ENCODE measurements around the gene IFT27. TPM values are rescaled to one million over a fixed set of nuclear protein-coding genes. Genes with fewer than 3 reads are reported as not detected.

IFT27 gene
- total and polyA plus RNA-seq, 4 experiments from 2014 or later = 9.8 to 42.6 (median 24.7) TPM

GRCh38 chr22:36743591-36744412, 32.1 kb downstream of the IFT27 start:
- Histone ChIP-seq H3K4me3 (ENCODE audit: low read length in 2 of 2) (no peak overlapping the region), H3K27me3 (ENCODE audit: insufficient read depth, low read length) (no peaks in the 10 kb centered on the region), H3K4me1 (ENCODE audit: insufficient read depth, low read length) (no peaks in the 10 kb centered on the region), H3K36me3 (ENCODE audit: insufficient read depth, low read length) (no peaks in the 10 kb centered on the region), H3K27ac (ENCODE audit: low read depth, low read length) (no peak overlapping the region), H3K9me3 (ENCODE audit: control insufficient read depth in 1 of 2, low read length in 2 of 2) (no peaks in the 10 kb centered on the region)
- peaks cover 2 to 7% of the 10 kb centered on the region in 2 donors for H3K27me3 Mint-ChIP-seq
- H3K36me3 Mint-ChIP-seq = no peaks in the 10 kb centered on the region
- intact Hi-C loops (cut with micrococcal nuclease) = no loop called here
- DNase-seq = no peak
- no peak overlapping the region for H3K27ac Mint-ChIP-seq
- ChIA-PET CTCF (ENCODE audit: partially characterized antibody) (interaction anchor here (0.9 to 1.7 kb wide), 4 partner anchors 11 to 16 kb away, joined by 3 to 7 read pairs (median 4); no protein-coding TSS in a partner anchor), POLR2A (ENCODE audit: partially characterized antibody) (no interaction called here)
- no peak overlapping the region for H3K4me3 Mint-ChIP-seq
- H3K4me1 Mint-ChIP-seq = no peaks in the 10 kb centered on the region
- peaks cover 0 to 9% (median under 1%) of the 10 kb centered on the region in 8 donors for H3K9me3 Mint-ChIP-seq

DNA sequence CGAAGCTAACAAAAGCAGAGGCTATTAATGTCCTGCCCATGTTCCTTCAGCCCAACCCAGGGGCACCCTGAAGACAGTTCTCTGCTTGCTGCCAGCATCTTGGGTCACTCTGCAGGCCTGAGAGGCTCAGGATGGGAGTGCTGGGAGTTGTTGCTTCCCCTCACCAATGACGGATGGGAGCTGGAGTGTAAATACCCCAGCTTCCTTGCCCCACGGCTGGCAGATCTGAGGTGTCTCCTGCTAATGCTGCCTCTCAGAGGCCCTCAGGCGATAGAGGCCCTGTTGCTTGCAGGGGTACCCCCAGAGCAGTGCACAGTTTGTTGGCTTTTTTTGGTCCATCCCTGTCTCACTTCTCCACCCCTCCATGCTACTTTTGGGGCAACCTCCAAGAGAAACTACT, 32.9 kb downstream of the IFT27 start:
- Mint-ChIP-seq H3K27me3 (peaks cover 6 to 9% of the 10 kb centered on the region in 2 donors), H3K27ac (no peak overlapping the region), H3K9me3 (peaks cover 0 to 9% (median under 1%) of the 10 kb centered on the region in 8 donors), H3K4me3 (no peak overlapping the region), H3K4me1 (no peaks in the 10 kb centered on the region), H3K36me3 (no peaks in the 10 kb centered on the region)
- intact Hi-C loops (cut with micrococcal nuclease) = no loop called here
- Histone ChIP-seq H3K4me3 (ENCODE audit: low read length in 2 of 2) (no peak overlapping the region), H3K36me3 (ENCODE audit: insufficient read depth, low read length) (no peaks in the 10 kb centered on the region), H3K27me3 (ENCODE audit: insufficient read depth, low read length) (no peaks in the 10 kb centered on the region), H3K4me1 (ENCODE audit: insufficient read depth, low read length) (no peaks in the 10 kb centered on the region), H3K9me3 (ENCODE audit: control insufficient read depth in 1 of 2, low read length in 2 of 2) (no peaks in the 10 kb centered on the region), H3K27ac (ENCODE audit: low read depth, low read length) (no peak overlapping the region)
- DNase-seq = no peak
- POLR2A ChIA-PET (ENCODE audit: partially characterized antibody) = no interaction called here
- CTCF ChIA-PET (ENCODE audit: partially characterized antibody) = interaction anchor here (0.9 to 2.2 kb wide), 3 partner anchors 11 to 15 kb away, joined by 5 read pairs; no protein-coding TSS in a partner anchor

- H3K4me3 ChIP-seq (ENCODE audit: low read length in 2 of 2) = no peak overlapping the region
- H3K4me1 Mint-ChIP-seq = no peaks in the 10 kb centered on the region
- no peak overlapping the region for H3K4me3 Mint-ChIP-seq
- H3K4me1 ChIP-seq (ENCODE audit: insufficient read depth, low read length) = no peaks in the 10 kb centered on the region
- no peak for DNase-seq
- H3K36me3 ChIP-seq (ENCODE audit: insufficient read depth, low read length) = no peaks in the 10 kb centered on the region
- peaks cover 10 to 15% of the 10 kb centered on the region in 2 donors for H3K27me3 Mint-ChIP-seq
- H3K36me3 Mint-ChIP-seq = no peaks in the 10 kb centered on the region
- ChIA-PET CTCF (ENCODE audit: partially characterized antibody) (interaction anchor here (0.9 to 2.2 kb wide), 3 partner anchors 12 to 16 kb away, joined by 5 read pairs; no protein-coding TSS in a partner anchor), POLR2A (ENCODE audit: partially characterized antibody) (no interaction called here)
- H3K27ac ChIP-seq (ENCODE audit: low read depth, low read length) = no peak overlapping the region
- intact Hi-C loops (cut with micrococcal nuclease) = no loop called here
- H3K27ac Mint-ChIP-seq = no peak overlapping the region
- no peaks in the 10 kb centered on the region for H3K27me3 ChIP-seq (ENCODE audit: insufficient read depth, low read length)
- no peaks in the 10 kb centered on the region for H3K9me3 ChIP-seq (ENCODE audit: control insufficient read depth in 1 of 2, low read length in 2 of 2)
- peaks cover 0 to 9% (median under 1%) of the 10 kb centered on the region in 8 donors for H3K9me3 Mint-ChIP-seq
Measured at GRCh38 chr22:36741968-36742367, 34.0 kb downstream of the IFT27 start.

DNA sequence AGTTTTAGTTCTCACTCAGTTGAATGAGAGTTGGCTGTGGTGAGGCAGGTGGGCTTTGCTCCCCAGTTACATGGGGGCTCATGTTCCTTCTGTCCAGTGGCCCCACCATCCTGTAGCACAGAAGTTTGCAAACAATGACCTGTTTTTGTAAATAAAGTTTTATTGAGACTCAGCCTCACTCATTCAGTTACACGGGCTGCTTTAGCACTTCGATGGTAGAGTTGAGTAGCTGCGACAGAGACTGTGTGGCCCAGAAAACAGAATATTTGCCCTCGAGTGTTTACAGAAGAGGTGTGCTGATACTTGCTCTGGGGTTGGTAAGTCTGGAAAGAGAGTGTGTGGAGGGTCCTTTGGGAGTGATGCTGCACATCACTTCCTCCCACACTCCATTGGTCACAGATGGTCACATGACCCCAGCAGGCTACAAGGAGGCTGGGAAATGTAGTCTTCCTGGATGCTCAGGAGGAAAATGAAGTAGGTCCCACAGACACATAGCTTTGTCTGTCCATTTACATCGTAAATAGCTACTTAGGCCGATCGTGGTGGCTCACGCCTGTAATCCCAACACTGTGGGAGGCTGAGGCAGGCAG, 34.6 kb downstream of the IFT27 start:
- no peaks in the 10 kb centered on the region for H3K4me1 Mint-ChIP-seq
- H3K27ac ChIP-seq (ENCODE audit: low read depth, low read length) = no peak overlapping the region
- H3K27me3 Mint-ChIP-seq = peaks cover 12 to 19% of the 10 kb centered on the region in 2 donors
- H3K4me3 ChIP-seq (ENCODE audit: low read length in 2 of 2) = no peak overlapping the region
- CTCF ChIA-PET (ENCODE audit: partially characterized antibody) = interaction anchor here (0.6 to 2.2 kb wide), 3 partner anchors 14 to 819 kb away, joined by 3 to 5 read pairs (median 5); partner anchors contain the start of gene CDC42EP1
- POLR2A ChIA-PET (ENCODE audit: partially characterized antibody) = no interaction called here
- no peaks in the 10 kb centered on the region for H3K27me3 ChIP-seq (ENCODE audit: insufficient read depth, low read length)
- no peak for DNase-seq
- no peak overlapping the region for H3K4me3 Mint-ChIP-seq
- no peaks in the 10 kb centered on the region for H3K36me3 Mint-ChIP-seq
- no peaks in the 10 kb centered on the region for H3K9me3 ChIP-seq (ENCODE audit: control insufficient read depth in 1 of 2, low read length in 2 of 2)
- H3K36me3 ChIP-seq (ENCODE audit: insufficient read depth, low read length) = no peaks in the 10 kb centered on the region
- H3K27ac Mint-ChIP-seq = no peak overlapping the region
- no peaks in the 10 kb centered on the region for H3K4me1 ChIP-seq (ENCODE audit: insufficient read depth, low read length)
- H3K9me3 Mint-ChIP-seq = peaks cover 0 to 9% (median under 1%) of the 10 kb centered on the region in 8 donors
- intact Hi-C loops (cut with micrococcal nuclease) = no loop called here

DNA sequence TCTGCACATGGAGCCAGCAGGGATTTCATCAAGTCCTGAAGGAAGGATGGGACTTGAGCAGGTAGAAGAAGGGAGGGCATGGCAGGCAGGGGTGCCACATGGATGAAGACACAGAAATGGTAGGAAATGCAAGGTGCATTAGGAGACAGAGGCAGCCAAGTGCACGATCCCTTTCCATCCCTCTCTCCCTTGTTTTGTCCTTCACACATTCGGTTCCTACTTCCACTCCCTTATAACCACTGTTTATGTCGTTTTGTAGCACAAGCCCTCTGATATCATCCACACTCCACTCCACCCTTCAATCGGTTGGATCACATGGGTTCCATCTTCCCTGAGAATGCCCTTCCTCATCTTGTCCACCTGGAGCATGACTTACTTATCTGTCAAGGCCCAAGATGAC, 35.2 kb downstream of the IFT27 start:
- H3K4me1 ChIP-seq (ENCODE audit: insufficient read depth, low read length) = no peaks in the 10 kb centered on the region
- peaks cover 0 to 9% (median under 1%) of the 10 kb centered on the region in 8 donors for H3K9me3 Mint-ChIP-seq
- H3K9me3 ChIP-seq (ENCODE audit: control insufficient read depth in 1 of 2, low read length in 2 of 2) = no peaks in the 10 kb centered on the region
- no peaks in the 10 kb centered on the region for H3K4me1 Mint-ChIP-seq
- ChIA-PET POLR2A (ENCODE audit: partially characterized antibody) (no interaction called here), CTCF (ENCODE audit: partially characterized antibody) (no interaction called here)
- no peak overlapping the region for H3K4me3 ChIP-seq (ENCODE audit: low read length in 2 of 2)
- H3K27ac Mint-ChIP-seq = no peak overlapping the region
- no peak overlapping the region for H3K27ac ChIP-seq (ENCODE audit: low read depth, low read length)
- no peaks in the 10 kb centered on the region for H3K36me3 Mint-ChIP-seq
- H3K4me3 Mint-ChIP-seq = no peak overlapping the region
- H3K36me3 ChIP-seq (ENCODE audit: insufficient read depth, low read length) = no peaks in the 10 kb centered on the region
- intact Hi-C loops (cut with micrococcal nuclease) = no loop called here
- no peak for DNase-seq
- no peaks in the 10 kb centered on the region for H3K27me3 ChIP-seq (ENCODE audit: insufficient read depth, low read length)
- H3K27me3 Mint-ChIP-seq = peaks cover 15 to 17% of the 10 kb centered on the region in 2 donors

DNA sequence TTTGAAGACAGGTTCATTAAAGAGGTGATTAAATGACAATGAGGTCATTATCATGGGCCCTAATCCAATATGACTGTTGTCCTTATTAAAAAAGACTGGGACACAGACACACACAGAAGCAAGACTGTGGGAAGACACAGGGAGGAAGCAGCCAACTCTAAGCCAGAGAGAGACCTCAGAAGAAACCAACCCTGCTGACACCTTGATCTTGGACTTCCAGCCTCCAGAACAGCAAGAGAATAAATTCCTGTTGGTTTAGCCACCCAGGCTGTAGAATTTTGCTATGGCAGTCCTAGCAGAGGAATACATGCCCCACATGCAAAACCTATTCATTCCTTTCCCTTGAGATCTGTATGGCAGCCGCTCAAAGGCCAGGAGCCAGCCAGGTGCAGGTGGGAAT, 36.7 kb downstream of the IFT27 start:
- POLR2A ChIA-PET (ENCODE audit: partially characterized antibody) = interaction anchor here (0.6 kb wide), 1 partner anchor 16 kb away, joined by 3 read pairs; no protein-coding TSS in a partner anchor
- CTCF ChIA-PET (ENCODE audit: partially characterized antibody) = no interaction called here

GRCh38 chr22:36738416-36739020, 37.4 kb downstream of the IFT27 start:
- Mint-ChIP-seq H3K27ac (no peak overlapping the region), H3K4me1 (no peaks in the 10 kb centered on the region), H3K27me3 (peaks cover 23 to 27% of the 10 kb centered on the region in 2 donors)

More for the DNA sequence above, 36.7 kb downstream of the IFT27 start:
- no peak overlapping the region for H3K27ac Mint-ChIP-seq
- Histone ChIP-seq H3K27me3 (ENCODE audit: insufficient read depth, low read length) (no peaks in the 10 kb centered on the region), H3K4me3 (ENCODE audit: low read length in 2 of 2) (no peak overlapping the region), H3K27ac (ENCODE audit: low read depth, low read length) (no peak overlapping the region), H3K36me3 (ENCODE audit: insufficient read depth, low read length) (no peaks in the 10 kb centered on the region), H3K4me1 (ENCODE audit: insufficient read depth, low read length) (no peaks in the 10 kb centered on the region), H3K9me3 (ENCODE audit: control insufficient read depth in 1 of 2, low read length in 2 of 2) (no peaks in the 10 kb centered on the region)
- no peaks in the 10 kb centered on the region for H3K36me3 Mint-ChIP-seq
- peaks cover 18 to 23% of the 10 kb centered on the region in 2 donors for H3K27me3 Mint-ChIP-seq
- DNase-seq = no peak
- H3K4me3 Mint-ChIP-seq = no peak overlapping the region
- no peaks in the 10 kb centered on the region for H3K4me1 Mint-ChIP-seq
- intact Hi-C loops (cut with micrococcal nuclease) = no loop called here
- peaks cover 0 to 9% (median under 1%) of the 10 kb centered on the region in 8 donors for H3K9me3 Mint-ChIP-seq

More at GRCh38 chr22:36738416-36739020, 37.4 kb downstream of the IFT27 start:
- no peak overlapping the region for H3K27ac ChIP-seq (ENCODE audit: low read depth, low read length)
- DNase-seq = no peak
- Mint-ChIP-seq H3K4me3 (no peak overlapping the region), H3K9me3 (peaks cover 0 to 9% (median under 1%) of the 10 kb centered on the region in 8 donors), H3K36me3 (no peaks in the 10 kb centered on the region)
- no peak overlapping the region for H3K4me3 ChIP-seq (ENCODE audit: low read length in 2 of 2)
- intact Hi-C loops (cut with micrococcal nuclease) = no loop called here
- H3K36me3 ChIP-seq (ENCODE audit: insufficient read depth, low read length) = no peaks in the 10 kb centered on the region
- ChIA-PET CTCF (ENCODE audit: partially characterized antibody) (no interaction called here), POLR2A (ENCODE audit: partially characterized antibody) (no interaction called here)
- H3K27me3 ChIP-seq (ENCODE audit: insufficient read depth, low read length) = no peaks in the 10 kb centered on the region
- no peaks in the 10 kb centered on the region for H3K9me3 ChIP-seq (ENCODE audit: control insufficient read depth in 1 of 2, low read length in 2 of 2)
- no peaks in the 10 kb centered on the region for H3K4me1 ChIP-seq (ENCODE audit: insufficient read depth, low read length)
